ENCODE measurements around the gene DSC3. TPM values are rescaled to one million over a fixed set of nuclear protein-coding genes. Genes with fewer than 3 reads are reported as not detected.

The DSC3 gene
- polyA plus RNA-seq, 1 experiment: 0.02 TPM

DNA sequence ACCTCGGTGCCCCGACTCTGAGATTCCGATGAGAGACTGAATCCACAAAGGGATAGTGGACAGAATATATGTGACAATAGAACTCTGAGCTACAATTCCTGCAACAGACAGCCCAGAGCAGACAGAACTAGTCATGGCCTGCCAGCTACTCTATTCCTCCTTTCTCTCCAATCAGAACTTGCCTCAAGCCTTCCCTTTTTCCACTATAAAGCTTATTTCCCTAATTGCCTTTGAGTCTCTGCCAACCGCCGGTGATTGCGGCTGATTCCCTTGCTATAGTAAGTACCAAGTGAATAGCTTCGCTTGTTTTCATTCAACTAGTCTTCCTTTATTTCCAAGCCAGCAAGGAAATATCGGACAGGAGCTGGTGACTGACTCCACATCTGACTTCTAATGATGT is 96.8 kb downstream of the DSC3 start:
- ChIA-PET CTCF (no interaction called here), POLR2A (no interaction called here)
- TF ChIP-seq, protein P1, sequence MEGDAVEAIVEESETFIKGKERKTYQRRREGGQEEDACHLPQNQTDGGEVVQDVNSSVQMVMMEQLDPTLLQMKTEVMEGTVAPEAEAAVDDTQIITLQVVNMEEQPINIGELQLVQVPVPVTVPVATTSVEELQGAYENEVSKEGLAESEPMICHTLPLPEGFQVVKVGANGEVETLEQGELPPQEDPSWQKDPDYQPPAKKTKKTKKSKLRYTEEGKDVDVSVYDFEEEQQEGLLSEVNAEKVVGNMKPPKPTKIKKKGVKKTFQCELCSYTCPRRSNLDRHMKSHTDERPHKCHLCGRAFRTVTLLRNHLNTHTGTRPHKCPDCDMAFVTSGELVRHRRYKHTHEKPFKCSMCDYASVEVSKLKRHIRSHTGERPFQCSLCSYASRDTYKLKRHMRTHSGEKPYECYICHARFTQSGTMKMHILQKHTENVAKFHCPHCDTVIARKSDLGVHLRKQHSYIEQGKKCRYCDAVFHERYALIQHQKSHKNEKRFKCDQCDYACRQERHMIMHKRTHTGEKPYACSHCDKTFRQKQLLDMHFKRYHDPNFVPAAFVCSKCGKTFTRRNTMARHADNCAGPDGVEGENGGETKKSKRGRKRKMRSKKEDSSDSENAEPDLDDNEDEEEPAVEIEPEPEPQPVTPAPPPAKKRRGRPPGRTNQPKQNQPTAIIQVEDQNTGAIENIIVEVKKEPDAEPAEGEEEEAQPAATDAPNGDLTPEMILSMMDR (IDR thresholded peaks at IDR 0.05; ENCODE audit: low read depth, low read length): no peak

DNA sequence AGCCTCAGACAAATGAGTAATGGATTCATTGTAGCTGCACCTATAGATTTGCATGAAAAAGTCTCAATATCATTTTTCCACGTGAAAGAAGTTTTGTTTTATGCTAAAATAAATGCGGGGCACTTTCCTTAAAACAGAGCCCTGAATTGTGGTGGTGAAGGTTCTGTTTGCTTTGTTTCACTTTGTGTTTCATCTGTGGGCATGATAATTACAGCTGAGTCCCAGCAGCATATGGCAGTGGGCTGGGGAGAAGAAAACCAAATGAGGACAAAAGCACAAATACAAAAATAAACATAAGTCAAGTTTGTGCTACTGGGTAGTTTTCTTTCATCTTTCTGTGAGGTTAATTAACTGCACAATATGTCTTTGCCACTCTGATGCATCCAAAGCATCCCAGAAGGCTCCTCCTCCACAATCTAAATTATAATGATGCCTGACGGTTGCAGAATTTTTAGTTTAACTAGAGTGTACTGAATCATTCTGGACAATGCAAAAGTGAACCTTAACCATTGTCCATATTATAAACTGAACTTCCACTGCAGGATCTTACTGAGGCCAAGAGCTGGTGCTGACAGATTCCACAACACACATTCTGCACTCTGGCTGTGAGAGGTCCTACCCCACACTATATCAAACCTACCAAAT is 97.6 kb downstream of the DSC3 start:
- no peak for DNase-seq (ENCODE audit: low read depth, low spot score)
- no peak overlapping the region for H3K4me3 ChIP-seq (ENCODE audit: low read depth, low read length)
- H3K27me3 ChIP-seq (ENCODE audit: control insufficient read depth, insufficient read depth, low read length): no peaks in the 10 kb centered on the region
- ChIA-PET CTCF (no interaction called here), POLR2A (no interaction called here)
- peaks cover 14% of the 10 kb centered on the region for H3K9me3 ChIP-seq (ENCODE audit: control insufficient read depth, insufficient read depth, low read length)
- TF ChIP-seq, protein P1 (IDR thresholded peaks at IDR 0.05; ENCODE audit: low read depth, low read length): no peak
- H3K27ac ChIP-seq (ENCODE audit: low read depth, low read length): no peak overlapping the region

More for the DNA sequence above, 96.8 kb downstream of the DSC3 start:
- peaks cover 14% of the 10 kb centered on the region for H3K9me3 ChIP-seq (ENCODE audit: control insufficient read depth, insufficient read depth, low read length)
- no peak overlapping the region for H3K4me3 ChIP-seq (ENCODE audit: low read depth, low read length)
- H3K27me3 ChIP-seq (ENCODE audit: control insufficient read depth, insufficient read depth, low read length): no peaks in the 10 kb centered on the region
- DNase-seq (ENCODE audit: low read depth, low spot score): no peak
- no peak overlapping the region for H3K27ac ChIP-seq (ENCODE audit: low read depth, low read length)

DNA sequence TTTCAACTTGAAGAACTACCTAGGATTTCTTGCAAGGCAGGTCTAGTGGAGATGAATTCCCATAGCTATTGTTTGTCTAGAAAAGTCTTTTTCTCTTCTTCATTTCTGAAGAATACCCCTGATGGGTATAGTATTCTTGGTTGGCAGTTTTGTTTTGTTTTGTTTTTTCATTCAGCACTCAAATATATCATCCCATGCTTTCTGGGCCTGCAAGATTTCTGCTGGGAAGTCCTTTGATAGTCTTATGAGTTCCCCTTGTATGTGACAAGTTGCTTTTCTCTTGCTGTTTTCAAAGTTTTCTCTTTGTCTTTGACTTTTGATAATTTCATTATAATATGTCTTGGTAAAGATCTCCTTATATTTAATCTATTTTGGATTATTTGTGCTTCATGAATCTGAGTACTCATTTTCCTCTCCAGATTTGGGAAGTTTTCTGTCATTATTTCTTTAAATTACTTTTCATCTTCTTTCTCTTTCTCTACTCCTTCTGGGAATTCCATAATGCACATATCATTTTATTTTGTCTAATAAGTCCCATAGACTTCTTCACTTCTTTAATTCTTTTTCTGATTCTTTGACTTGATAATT is 101.5 kb downstream of the DSC3 start:
- no peak overlapping the region for H3K4me3 ChIP-seq (ENCODE audit: low read depth, low read length)
- DNase-seq (ENCODE audit: low read depth, low spot score): no peak
- CTCF ChIA-PET: no interaction called here
- POLR2A ChIA-PET: no interaction called here
- H3K27me3 ChIP-seq (ENCODE audit: control insufficient read depth, insufficient read depth, low read length): no peaks in the 10 kb centered on the region
- no peak overlapping the region for H3K27ac ChIP-seq (ENCODE audit: low read depth, low read length)
- H3K9me3 ChIP-seq (ENCODE audit: control insufficient read depth, insufficient read depth, low read length): peaks cover 11% of the 10 kb centered on the region
- TF ChIP-seq, protein P1 (IDR thresholded peaks at IDR 0.05; ENCODE audit: low read depth, low read length): no peak

Small RNA genes within 50 kb of the gene (small RNA-seq; reads per million reads assigned to genes)
- gene RNU6-857P (ENCODE audit: insufficient read length, low read depth): not detected

Other genes starting within 250 kb of the DSC3 start
- gene DSC2, start 59.7 kb upstream of the DSC3 start, polyA plus RNA-seq (2011; rRNA removed): not detected in 2 replicates
- gene DSC1, start 120.1 kb upstream of the DSC3 start, polyA plus RNA-seq (2011; rRNA removed): not detected in 2 replicates